ENCODE data around the gene GLRA1.
"Not testable (repeated sequence)": the region's sequence is repeated elsewhere in the genome, so short reads cannot be mapped to it uniquely, and the experiment has no call there.

GLRA1 gene

DNA sequence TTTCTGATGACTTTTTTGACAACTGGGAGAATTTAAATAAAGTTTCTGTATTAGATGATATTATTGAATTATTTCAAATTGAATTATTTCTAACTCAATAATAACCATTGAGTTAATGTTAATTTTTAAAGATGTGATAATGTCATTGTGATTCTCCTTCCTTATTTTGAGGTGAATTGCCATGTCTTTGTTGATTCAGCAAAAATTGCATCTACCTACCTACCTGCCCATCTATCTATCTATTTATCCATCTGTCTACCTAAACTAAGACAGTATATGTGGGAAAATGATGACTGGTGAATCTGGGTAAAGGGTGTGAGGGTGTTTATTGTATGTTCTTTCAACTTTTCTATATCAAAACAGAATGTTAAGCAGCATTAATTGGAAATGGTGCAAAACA is 77.9 kb downstream of the GLRA1 start:
- no peak overlapping the region for H3K4me3 ChIP-seq (replicated peaks; ENCODE audit: low read depth, low read length)
- DNase-seq (ENCODE audit: low read depth), result no peak
- TF ChIP-seq, protein P1, sequence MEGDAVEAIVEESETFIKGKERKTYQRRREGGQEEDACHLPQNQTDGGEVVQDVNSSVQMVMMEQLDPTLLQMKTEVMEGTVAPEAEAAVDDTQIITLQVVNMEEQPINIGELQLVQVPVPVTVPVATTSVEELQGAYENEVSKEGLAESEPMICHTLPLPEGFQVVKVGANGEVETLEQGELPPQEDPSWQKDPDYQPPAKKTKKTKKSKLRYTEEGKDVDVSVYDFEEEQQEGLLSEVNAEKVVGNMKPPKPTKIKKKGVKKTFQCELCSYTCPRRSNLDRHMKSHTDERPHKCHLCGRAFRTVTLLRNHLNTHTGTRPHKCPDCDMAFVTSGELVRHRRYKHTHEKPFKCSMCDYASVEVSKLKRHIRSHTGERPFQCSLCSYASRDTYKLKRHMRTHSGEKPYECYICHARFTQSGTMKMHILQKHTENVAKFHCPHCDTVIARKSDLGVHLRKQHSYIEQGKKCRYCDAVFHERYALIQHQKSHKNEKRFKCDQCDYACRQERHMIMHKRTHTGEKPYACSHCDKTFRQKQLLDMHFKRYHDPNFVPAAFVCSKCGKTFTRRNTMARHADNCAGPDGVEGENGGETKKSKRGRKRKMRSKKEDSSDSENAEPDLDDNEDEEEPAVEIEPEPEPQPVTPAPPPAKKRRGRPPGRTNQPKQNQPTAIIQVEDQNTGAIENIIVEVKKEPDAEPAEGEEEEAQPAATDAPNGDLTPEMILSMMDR (IDR thresholded peaks at IDR 0.05; ENCODE audit: low read length, missing control alignments), result no peak

DNA sequence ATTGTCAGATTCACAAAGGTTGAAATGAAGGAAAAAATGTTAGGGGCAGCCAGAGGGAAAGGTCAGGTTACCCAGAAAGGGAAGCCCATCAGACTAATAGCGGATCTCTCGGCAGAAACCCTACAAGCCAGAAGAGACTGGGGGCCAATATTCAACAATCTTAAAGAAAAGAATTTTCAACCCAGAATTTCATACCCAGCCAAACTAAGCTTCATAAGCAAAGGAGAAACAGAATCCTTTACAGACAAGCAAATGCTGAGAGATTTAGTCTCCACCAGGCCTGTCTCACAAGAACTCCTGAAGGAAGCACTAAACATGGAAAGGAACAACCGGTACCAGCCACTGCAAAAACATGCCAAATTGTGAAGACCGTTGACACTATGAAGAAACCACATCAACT is 91.8 kb downstream of the GLRA1 start:
- not testable (repeated sequence) for DNase-seq (ENCODE audit: low read depth); H3K4me3 ChIP-seq (replicated peaks; ENCODE audit: low read depth, low read length)

DNA sequence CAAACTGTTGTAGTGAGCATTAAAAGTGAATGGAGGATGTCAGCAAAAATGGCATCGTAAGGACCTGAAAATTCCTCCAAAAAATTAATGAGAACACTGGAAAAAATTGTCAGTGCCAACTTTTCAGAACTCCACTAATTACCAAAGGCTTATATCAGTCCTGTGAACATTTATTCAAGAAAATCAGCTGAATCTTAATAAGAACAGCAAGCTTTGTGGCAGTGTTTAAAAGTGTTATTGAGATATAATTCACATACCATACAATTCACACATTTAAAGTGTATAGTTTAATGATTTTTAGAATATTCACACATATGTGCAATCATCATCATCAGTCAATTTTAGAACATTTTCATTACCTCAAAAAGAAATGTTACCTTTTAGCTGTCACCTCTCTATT is 95.3 kb downstream of the GLRA1 start:
- no peak for DNase-seq (ENCODE audit: low read depth)
- no peak overlapping the region for H3K4me3 ChIP-seq (replicated peaks; ENCODE audit: low read depth, low read length)
- TF ChIP-seq, protein P1 (IDR thresholded peaks at IDR 0.05; ENCODE audit: low read length, missing control alignments), result no peak

DNA sequence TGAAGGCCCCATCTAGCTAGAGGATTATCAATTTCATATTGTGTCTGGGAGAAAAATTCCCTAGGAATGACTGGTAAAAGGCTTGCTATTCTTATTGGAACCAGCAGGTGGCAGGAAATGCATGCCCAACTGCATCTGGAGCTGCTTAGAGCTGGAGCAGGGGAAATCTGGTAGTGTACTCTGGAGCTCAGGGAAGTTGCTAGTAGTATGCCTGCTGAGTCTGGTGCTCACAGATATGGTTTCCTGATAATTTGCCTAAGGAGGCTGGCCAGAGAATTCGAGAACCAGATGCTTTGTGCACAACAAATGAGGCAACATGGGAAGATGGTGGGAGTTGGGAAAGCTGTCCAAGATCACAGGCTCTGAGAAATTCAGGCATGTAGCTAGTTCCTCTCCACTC is 99.2 kb downstream of the GLRA1 start:
- DNase-seq (ENCODE audit: low read depth), result peak; percentile 81
- TF ChIP-seq, protein P1 (IDR thresholded peaks at IDR 0.05; ENCODE audit: low read length, missing control alignments), result peak; percentile 92
- no peak overlapping the region for H3K4me3 ChIP-seq (replicated peaks; ENCODE audit: low read depth, low read length)

DNA sequence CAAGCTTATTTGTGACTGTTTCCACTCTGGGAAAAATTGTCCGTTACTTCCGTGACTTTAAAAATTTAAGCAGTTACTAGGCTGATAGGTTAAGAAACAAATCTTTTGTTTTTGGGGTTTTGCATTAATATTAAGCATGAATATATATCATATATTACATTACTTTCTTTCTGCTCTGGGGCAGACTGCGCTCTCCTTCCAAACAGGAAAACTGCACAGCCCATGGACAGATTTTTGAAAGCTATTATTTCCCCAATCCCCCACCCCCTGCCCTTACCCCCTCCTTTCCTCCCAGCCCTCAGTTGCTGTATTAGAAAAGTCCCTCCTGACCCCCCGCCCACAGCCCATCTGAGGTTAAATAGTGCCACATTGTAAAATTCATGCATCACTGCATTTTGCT is 102.5 kb downstream of the GLRA1 start:
- DNase-seq (ENCODE audit: low read depth), result no peak
- TF ChIP-seq, protein P1 (IDR thresholded peaks at IDR 0.05; ENCODE audit: low read length, missing control alignments), result no peak
- H3K4me3 ChIP-seq (replicated peaks; ENCODE audit: low read depth, low read length), result no peak overlapping the region

DNA sequence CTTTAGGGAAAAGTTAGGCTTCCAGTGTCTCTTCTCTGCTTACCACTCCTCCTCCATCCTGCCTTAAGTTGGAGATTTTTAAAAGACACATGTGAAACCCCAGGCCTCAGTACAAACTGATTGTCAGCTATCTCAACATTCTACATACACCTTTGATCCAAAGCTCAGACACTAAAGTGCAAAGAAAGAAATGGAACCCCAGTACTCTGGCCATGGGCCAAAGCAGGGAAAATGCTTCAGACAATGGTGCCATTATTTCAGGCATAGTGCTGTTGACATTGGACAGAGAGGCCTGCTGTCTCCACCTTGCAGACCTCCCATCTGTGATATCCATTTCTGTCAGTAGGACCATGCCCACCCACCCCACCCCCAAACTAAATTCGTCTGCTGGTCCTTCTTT is 103.7 kb downstream of the GLRA1 start:
- TF ChIP-seq, protein P1 (IDR thresholded peaks at IDR 0.05; ENCODE audit: low read length, missing control alignments), result no peak
- no peak for DNase-seq (ENCODE audit: low read depth)

DNA sequence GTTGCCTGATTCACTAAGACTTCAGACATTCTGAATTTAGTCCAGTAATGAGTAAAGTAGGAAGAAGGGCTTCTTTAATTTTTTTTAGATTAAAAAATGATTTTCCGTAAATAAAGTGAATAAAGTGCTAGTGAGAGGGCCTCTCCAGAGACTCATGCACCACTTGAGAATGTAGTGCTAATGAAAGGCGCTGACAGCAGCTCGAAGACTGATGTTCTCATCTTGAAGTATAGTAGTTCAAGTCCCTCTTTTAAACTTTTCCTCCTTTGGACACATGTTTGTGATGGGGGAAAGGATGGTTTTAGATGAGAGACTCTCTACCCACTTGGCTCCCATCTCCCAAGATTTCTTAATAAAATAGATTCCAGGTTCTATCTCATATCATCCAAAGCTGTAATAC is 104.4 kb downstream of the GLRA1 start:
- no peak overlapping the region for H3K4me3 ChIP-seq (replicated peaks; ENCODE audit: low read depth, low read length)
- no peak for DNase-seq (ENCODE audit: low read depth)
- TF ChIP-seq, protein P1 (IDR thresholded peaks at IDR 0.05; ENCODE audit: low read length, missing control alignments), result no peak

More for the DNA sequence above, 103.7 kb downstream of the GLRA1 start:
- H3K4me3 ChIP-seq (replicated peaks; ENCODE audit: low read depth, low read length), result no peak overlapping the region

DNA sequence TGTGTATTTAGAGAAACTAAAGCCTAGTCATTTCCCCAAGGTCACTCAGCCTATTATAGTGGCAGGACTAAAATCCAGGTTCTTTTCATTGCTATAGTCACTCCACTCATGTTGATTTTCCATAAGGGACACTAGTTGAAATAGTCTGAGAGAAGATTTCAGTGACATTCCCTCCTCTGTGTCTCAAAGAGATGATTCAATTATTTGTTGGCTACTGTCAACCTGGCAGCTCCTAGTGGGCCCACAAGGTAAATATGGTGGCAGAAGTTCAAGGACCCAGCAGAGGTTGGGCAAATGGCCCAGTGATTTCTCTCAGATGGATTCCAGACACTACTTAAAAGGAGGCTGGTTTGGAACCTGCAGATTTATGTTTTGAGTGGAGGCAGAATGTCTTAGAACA is 104.8 kb downstream of the GLRA1 start:
- TF ChIP-seq, protein P1 (IDR thresholded peaks at IDR 0.05; ENCODE audit: low read length, missing control alignments), result no peak
- DNase-seq (ENCODE audit: low read depth), result no peak
- H3K4me3 ChIP-seq (replicated peaks; ENCODE audit: low read depth, low read length), result no peak overlapping the region

All from fibroblast of pulmonary artery (primary cell).